HCT116 (cell line): ENCODE measurements around the gene IQCF6. TPM values are rescaled to one million over a fixed set of nuclear protein-coding genes. Genes with fewer than 3 reads are reported as not detected.

ENCODE experiments used
- ATAC-seq: fragments of 200-7000 bp; cut with Tn5 transposase; 2 replicates; pipeline ENCODE4 v1.9.1; 2020; ENCODE audit warnings: mild to moderate bottlenecking, moderate library complexity
- BruUV-seq: library from RNA; stranded (reverse); fragments of 400-500 nt; replicated peaks from 2 replicates; lab custom pipeline; 2021; lab: Mats Ljungman, UMichigan
- CTCF ChIA-PET: fragments of 300-600 bp; sonication (Branson Sonifier 250); formaldehyde crosslinking; loops from one replicate; lab custom pipeline; 2021; ENCODE audit warnings: antibody characterized with exemption; lab: Charles Lee
- POLR2A ChIA-PET: fragments of 300-600, 350-600 bp; sonication (Branson Sonifier 250); formaldehyde crosslinking; loops from one replicate; lab custom pipeline; 2021; ENCODE audit warnings: antibody characterized with exemption; lab: Charles Lee
- RAD21 ChIA-PET, 2 experiments: fragments of 300-600 bp; sonication (Branson Sonifier 250); formaldehyde crosslinking; loops; one replicate each; lab custom pipeline; 2023; ENCODE audit warnings: low total read pairs in 2 of 2; ENCODE audit not compliant: uncharacterized antibody in 2 of 2, unreplicated experiment in 2 of 2, low non-redundant PET in 1 of 2; lab: Charles Lee
- DNase-seq: peaks from one replicate; pipeline ENCODE4 v3.0.0-alpha.2; 2010; ENCODE audit warnings: low read depth, low spot score
- H2AFZ ChIP-seq: fragments of 200-600 bp; shearing (Covaris generic), sonication (generic); 2 replicates; pipeline ENCODE4 v1.6.1; 2017; ENCODE audit warnings: low read depth, mixed run types, mixed read lengths, antibody characterized with exemption, low read length; ENCODE audit not compliant: poor library complexity, severe bottlenecking
- H3K27ac ChIP-seq: 2 replicates; pipeline ENCODE4 v1.5.1; 2012; ENCODE audit warnings: low read depth, low read length
- H3K27me3 ChIP-seq: fragments of 200-600 bp; sonication (generic); 2 replicates; pipeline ENCODE4 v1.6.1; 2016; ENCODE audit warnings: mixed run types, low read length, mixed read lengths; ENCODE audit not compliant: insufficient read depth
- H3K36me3 ChIP-seq, 2 experiments: fragments of 200-500 bp in 1 of 2; fragments of 200-600 bp in 1 of 2; sonication (Bioruptor generic) in 1 of 2; sonication (generic) in 1 of 2; 2 replicates each; pipeline versions ENCODE4 v1.5.1 to v1.6.1; 2014 to 2016; ENCODE audit warnings: low read length in 2 of 2, inconsistent platforms in 1 of 2, mixed read lengths in 1 of 2, mixed run types in 1 of 2; ENCODE audit not compliant: insufficient read depth in 2 of 2, control insufficient read depth in 1 of 2
- H3K4me1 ChIP-seq, 2 experiments: fragments of 200-600 bp in 1 of 2; sonication (generic) in 1 of 2; 2 replicates each; pipeline versions ENCODE4 v1.5.1 to v1.6.1; 2012 to 2017; ENCODE audit warnings: low read length in 2 of 2, inconsistent platforms in 1 of 2, mild to moderate bottlenecking in 1 of 2, mixed read lengths in 1 of 2, mixed run types in 1 of 2, moderate library complexity in 1 of 2; ENCODE audit not compliant: insufficient read depth in 2 of 2, control insufficient read depth in 1 of 2
- H3K4me2 ChIP-seq: fragments of 200-600 bp; sonication (generic); 2 replicates; pipeline ENCODE4 v1.6.1; 2017; ENCODE audit warnings: mixed run types, low read length, mixed read lengths
- H3K4me3 ChIP-seq, 2 experiments: fragments of 200-600 bp in 1 of 2; sonication (generic) in 1 of 2; replicated peaks in 1 of 2; 2 replicates each; pipeline ENCODE4 v1.5.1; 2011 to 2016; ENCODE audit warnings: low read length in 2 of 2, control low read depth in 1 of 2, low read depth in 1 of 2, mild to moderate bottlenecking in 1 of 2, mixed read lengths in 1 of 2, mixed run types in 1 of 2
- H3K79me2 ChIP-seq: fragments of 200-600 bp; sonication (generic); 2 replicates; pipeline ENCODE4 v1.6.1; 2017; ENCODE audit warnings: mild to moderate bottlenecking, mixed run types, low read length, moderate library complexity, mixed read lengths; ENCODE audit not compliant: insufficient read depth
- H3K9ac ChIP-seq: fragments of 200-600 bp; sonication (generic); 2 replicates; pipeline ENCODE4 v1.6.1; 2016; ENCODE audit warnings: low read length, mixed read lengths
- H3K9me2 ChIP-seq: fragments of 200-600 bp; sonication (generic), shearing (Covaris generic); 2 replicates; pipeline ENCODE4 v1.6.1; 2017; ENCODE audit warnings: mixed run types, mild to moderate bottlenecking, moderate library complexity; ENCODE audit not compliant: insufficient read depth
- H3K9me3 ChIP-seq, 2 experiments: fragments of 200-500 bp in 1 of 2; fragments of 200-600 bp in 1 of 2; sonication (Bioruptor generic) in 1 of 2; sonication (generic) in 1 of 2; 2 replicates each; pipeline ENCODE4 v1.6.1; 2014 to 2017; ENCODE audit warnings: low read length in 2 of 2, mixed read lengths in 2 of 2, inconsistent platforms in 1 of 2, low read depth in 1 of 2, mild to moderate bottlenecking in 1 of 2, mixed run types in 1 of 2, moderate library complexity in 1 of 2; ENCODE audit not compliant: control insufficient read depth in 1 of 2, insufficient read depth in 1 of 2
- H4K20me1 ChIP-seq: fragments of 200-600 bp; sonication (generic), shearing (Covaris generic); 2 replicates; pipeline ENCODE4 v1.6.1; 2017; ENCODE audit warnings: mixed run types, mild to moderate bottlenecking, moderate library complexity; ENCODE audit not compliant: insufficient read depth
- ATF3 ChIP-seq: IDR thresholded peaks from 2 replicates; pipeline ENCODE4 v1.6.1; 2012
- CBX3 ChIP-seq: IDR thresholded peaks from 2 replicates; pipeline ENCODE4 v1.6.1; 2012; ENCODE audit warnings: low read depth
- CEBPB ChIP-seq: IDR thresholded peaks from 2 replicates; pipeline ENCODE4 v1.6.1; 2012; ENCODE audit warnings: low read depth
- EGR1 ChIP-seq: IDR thresholded peaks from 2 replicates; pipeline ENCODE4 v1.6.1; 2012; ENCODE audit warnings: low read depth
- ELF1 ChIP-seq: IDR thresholded peaks from 2 replicates; pipeline ENCODE4 v1.6.1; 2012; ENCODE audit warnings: low read depth, borderline replicate concordance
- EZH2 ChIP-seq: fragments of 200-600 bp; sonication (generic); IDR thresholded peaks from 2 replicates; pipeline ENCODE4 v1.6.1; 2017; ENCODE audit warnings: antibody characterized with exemption, mixed run types
- EZH2phosphoT487 ChIP-seq: fragments of 200-600 bp; IDR thresholded peaks from 2 replicates; pipeline ENCODE4 v1.6.1; 2018; ENCODE audit warnings: antibody characterized with exemption, borderline replicate concordance
- FOSL1 ChIP-seq: IDR thresholded peaks from 2 replicates; pipeline ENCODE4 v1.6.1; 2012; ENCODE audit warnings: low read depth
- MAX ChIP-seq: IDR thresholded peaks from 2 replicates; pipeline ENCODE4 v1.6.1; 2012
- POLR2A ChIP-seq: IDR thresholded peaks from 2 replicates; pipeline ENCODE4 v1.7.0; 2011; ENCODE audit warnings: borderline replicate concordance; ENCODE audit not compliant: insufficient read depth, insufficient read length; ENCODE audit errors: extremely low read depth
- RAD21 ChIP-seq: IDR thresholded peaks from 2 replicates; pipeline ENCODE4 v1.6.1; 2012; ENCODE audit warnings: low read depth, mild to moderate bottlenecking
- REST ChIP-seq: IDR thresholded peaks from 2 replicates; pipeline ENCODE4 v1.6.1; 2012; ENCODE audit warnings: low read depth
- SP1 ChIP-seq: IDR thresholded peaks from 2 replicates; pipeline ENCODE4 v1.6.1; 2012; ENCODE audit warnings: low read depth
- TCF7L2 ChIP-seq: IDR thresholded peaks from 2 replicates; pipeline ENCODE4 v1.7.0; 2011; ENCODE audit warnings: borderline replicate concordance, inconsistent platforms; ENCODE audit not compliant: insufficient read depth, insufficient read length; ENCODE audit errors: extremely low read depth
- YY1 ChIP-seq: IDR thresholded peaks from 2 replicates; pipeline ENCODE4 v1.6.1; 2011; ENCODE audit warnings: low read length, low read depth, moderate library complexity, mild to moderate bottlenecking; ENCODE audit not compliant: insufficient replicate concordance; ENCODE audit errors: extremely low read depth
- ZBTB33 ChIP-seq: IDR thresholded peaks from 2 replicates; pipeline ENCODE4 v1.6.1; 2011; ENCODE audit warnings: mild to moderate bottlenecking, low read length, moderate library complexity; ENCODE audit not compliant: insufficient replicate concordance; ENCODE audit errors: extremely low read depth
- ZFX ChIP-seq: fragments of 450-650 bp; IDR thresholded peaks from 2 replicates; pipeline ENCODE4 v1.6.1; 2017
- ZNF274 ChIP-seq: fragments of 200-500 bp; sonication (Bioruptor generic); IDR thresholded peaks from 2 replicates; pipeline ENCODE4 v1.6.1; 2014; ENCODE audit warnings: mild to moderate bottlenecking, low read depth, low read length, inconsistent platforms
- intact Hi-C: fragments of 100-400 bp; cut with micrococcal nuclease; formaldehyde crosslinking; loops from 2 replicates; pipeline ENCODE4 v1.10.0; 2022
- total RNA-seq: library from RNA; stranded (reverse); gene quantifications from one replicate; pipeline ENCODE4 v1.2.1, GENCODE V29; 2021; ENCODE audit not compliant: unreplicated experiment
- TF ChIP-seq, protein P1 (sequence below), 3 experiments: fragments of 200-600 bp in 1 of 3; sonication (generic) in 1 of 3; IDR thresholded peaks in 2 of 3; conservative IDR thresholded peaks in 1 of 3; 2 replicates each; pipeline ENCODE4 v1.5.1; 2012 to 2017; ENCODE audit warnings: low read depth in 2 of 3, low read length in 2 of 3, antibody characterized with exemption in 1 of 3, borderline replicate concordance in 1 of 3, control low read depth in 1 of 3, mild to moderate bottlenecking in 1 of 3, mixed read lengths in 1 of 3, mixed run types in 1 of 3, moderate library complexity in 1 of 3; ENCODE audit not compliant: insufficient read depth in 1 of 3

The IQCF6 gene
- total RNA-seq, 1 experiment from 2014 or later: not detected

- no TSS peak for BruUV-seq
- Histone ChIP-seq H4K20me1 (no peaks in the 10 kb centered on the region), H3K27ac (no peak overlapping the region), H3K9me3 (no peaks in the 10 kb centered on the region), H3K9me2 (no peaks in the 10 kb centered on the region), H3K27me3 (no peaks in the 10 kb centered on the region), H3K4me3 (no peak overlapping the region), H3K79me2 (no peaks in the 10 kb centered on the region), H2AFZ (no peak overlapping the region), H3K4me2 (no peak overlapping the region), H3K9ac (no peak overlapping the region), H3K4me1 (peaks cover 0 to 6% of the 10 kb centered on the region in 2 experiments; a peak in 2 of 4 replicates), H3K36me3 (no peaks in the 10 kb centered on the region)
- ChIA-PET POLR2A (no interaction called here), CTCF (interaction anchor here (1.5 to 2.1 kb wide), 3 partner anchors 18 to 120 kb away, joined by 3 to 6 read pairs (median 5); no protein-coding TSS in a partner anchor), RAD21 (no interaction called here)
- DNase-seq (no peak), ATAC-seq (no peak)
- intact Hi-C loops: no loop called here
- TF ChIP-seq YY1: no peak
- TF ChIP-seq FOSL1: no peak
- TF ChIP-seq RAD21: no peak
- no peak for TF ChIP-seq ZNF274
- TF ChIP-seq EZH2: no peak
- no peak for TF ChIP-seq ATF3
- no peak for TF ChIP-seq SP1
- TF ChIP-seq ZBTB33: no peak
- no peak for TF ChIP-seq TCF7L2
- TF ChIP-seq MAX: no peak
- TF ChIP-seq EZH2phosphoT487: no peak
- no peak for TF ChIP-seq CEBPB
- TF ChIP-seq EGR1: no peak
- TF ChIP-seq, protein P1, sequence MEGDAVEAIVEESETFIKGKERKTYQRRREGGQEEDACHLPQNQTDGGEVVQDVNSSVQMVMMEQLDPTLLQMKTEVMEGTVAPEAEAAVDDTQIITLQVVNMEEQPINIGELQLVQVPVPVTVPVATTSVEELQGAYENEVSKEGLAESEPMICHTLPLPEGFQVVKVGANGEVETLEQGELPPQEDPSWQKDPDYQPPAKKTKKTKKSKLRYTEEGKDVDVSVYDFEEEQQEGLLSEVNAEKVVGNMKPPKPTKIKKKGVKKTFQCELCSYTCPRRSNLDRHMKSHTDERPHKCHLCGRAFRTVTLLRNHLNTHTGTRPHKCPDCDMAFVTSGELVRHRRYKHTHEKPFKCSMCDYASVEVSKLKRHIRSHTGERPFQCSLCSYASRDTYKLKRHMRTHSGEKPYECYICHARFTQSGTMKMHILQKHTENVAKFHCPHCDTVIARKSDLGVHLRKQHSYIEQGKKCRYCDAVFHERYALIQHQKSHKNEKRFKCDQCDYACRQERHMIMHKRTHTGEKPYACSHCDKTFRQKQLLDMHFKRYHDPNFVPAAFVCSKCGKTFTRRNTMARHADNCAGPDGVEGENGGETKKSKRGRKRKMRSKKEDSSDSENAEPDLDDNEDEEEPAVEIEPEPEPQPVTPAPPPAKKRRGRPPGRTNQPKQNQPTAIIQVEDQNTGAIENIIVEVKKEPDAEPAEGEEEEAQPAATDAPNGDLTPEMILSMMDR (IDR thresholded peaks at IDR 0.05 in 2 of 3, conservative IDR thresholded peaks at IDR 0.05 in 1 of 3; ENCODE audit: borderline replicate concordance in 1 of 3, insufficient read depth in 1 of 3, low read depth in 2 of 3, low read length in 2 of 3): no peak
- TF ChIP-seq ZFX: no peak
- TF ChIP-seq ELF1: no peak
- TF ChIP-seq REST: no peak
- no peak for TF ChIP-seq CBX3
- no peak for TF ChIP-seq POLR2A
Observed at GRCh38 chr3:51802106-51802703, 23.2 kb upstream of the IQCF6 start.
